OCI-LY3 (cell line): ENCODE results near the gene IGFN1.

Experiments used
- H2AFZ ChIP-seq: fragments of 200-600, 300-600 bp; shearing (Covaris generic); 2 replicates; pipeline ENCODE4 v1.6.0; 2014; ENCODE audit warnings: antibody characterized with exemption, low read depth, low read length
- H3K27ac ChIP-seq: fragments of 200-600, 300-600 bp; sonication (generic); 2 replicates; pipeline ENCODE4 v1.5.1; 2014; ENCODE audit warnings: mild to moderate bottlenecking, low read length, moderate library complexity, mixed read lengths
- H3K27me3 ChIP-seq: fragments of 200-600, 300-600 bp; sonication (generic); 2 replicates; pipeline ENCODE4 v1.6.1; 2014; ENCODE audit warnings: low read depth, low read length, mixed read lengths
- H3K36me3 ChIP-seq: fragments of 200-600, 300-600 bp; sonication (generic); replicated peaks from 2 replicates; pipeline ENCODE3; 2014; ENCODE audit warnings: low read depth, low read length, mixed read lengths
- H3K4me1 ChIP-seq: fragments of 300-600, 200-600 bp; sonication (generic); 2 replicates; pipeline ENCODE4 v1.6.1; 2014; ENCODE audit warnings: low read length, mixed read lengths
- H3K4me2 ChIP-seq: fragments of 200-600, 300-600 bp; sonication (generic); 2 replicates; pipeline ENCODE4 v1.6.1; 2014; ENCODE audit warnings: low read length, mixed read lengths
- H3K4me3 ChIP-seq: fragments of 300-600, 200-600 bp; sonication (generic); 2 replicates; pipeline ENCODE4 v1.5.1; 2014; ENCODE audit warnings: antibody characterized with exemption, mild to moderate bottlenecking, low read length, moderate library complexity
- H3K79me2 ChIP-seq: fragments of 300-600, 200-600 bp; shearing (Covaris generic); 2 replicates; pipeline ENCODE4 v1.6.1; 2014; ENCODE audit warnings: mild to moderate bottlenecking, low read length, mixed read lengths
- H3K9ac ChIP-seq: fragments of 300-600, 200-600 bp; shearing (Covaris generic); 2 replicates; pipeline ENCODE4 v1.6.0; 2014; ENCODE audit warnings: mild to moderate bottlenecking, low read length, moderate library complexity
- H3K9me3 ChIP-seq: fragments of 200-600, 300-600 bp; shearing (Covaris generic); 2 replicates; pipeline ENCODE4 v1.6.1; 2014; ENCODE audit warnings: low read length, mixed read lengths; ENCODE audit not compliant: insufficient read depth
- H4K20me1 ChIP-seq: fragments of 200-600, 300-600 bp; sonication (generic); 2 replicates; pipeline ENCODE4 v1.6.1; 2016; ENCODE audit warnings: low read length, mixed read lengths; ENCODE audit not compliant: insufficient read depth
- EZH2phosphoT487 ChIP-seq: fragments of 200-600 bp; shearing (Covaris generic); IDR thresholded peaks from 2 replicates; pipeline ENCODE4 v1.6.1; 2018; ENCODE audit warnings: antibody characterized with exemption, mixed run types, low read depth
- TF ChIP-seq, protein P1 (sequence below): fragments of 200-600, 300-600 bp; sonication (generic); IDR thresholded peaks from 2 replicates; pipeline ENCODE4 v1.5.1; 2014; ENCODE audit warnings: antibody characterized with exemption, low read length, low read depth

IGFN1 gene

DNA sequence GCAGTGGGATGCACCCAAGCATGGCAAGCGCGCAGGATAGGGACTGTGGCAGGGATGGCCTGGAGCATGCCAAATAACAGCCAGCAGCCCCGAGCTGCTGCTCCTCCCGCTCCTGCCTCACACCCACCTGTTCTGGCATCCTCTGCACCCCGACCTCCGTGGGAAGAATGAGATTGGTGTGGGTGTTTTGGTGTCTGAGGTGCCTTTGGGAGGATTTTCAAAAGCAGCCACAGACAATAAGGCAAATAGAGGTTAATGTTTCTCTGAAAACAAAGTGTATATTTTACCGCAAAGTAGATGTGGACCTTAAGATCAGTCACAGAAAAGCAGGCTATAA, 35.5 kb downstream of the IGFN1 start:
- H3K27ac ChIP-seq: no peak overlapping the region
- H4K20me1 ChIP-seq: no peaks in the 10 kb centered on the region
- peaks cover 22% of the 10 kb centered on the region for H3K27me3 ChIP-seq
- no peak overlapping the region for H3K4me3 ChIP-seq
- H3K9me3 ChIP-seq: no peaks in the 10 kb centered on the region
- no peak overlapping the region for H2AFZ ChIP-seq
- H3K9ac ChIP-seq: no peak overlapping the region
- no peaks in the 10 kb centered on the region for H3K79me2 ChIP-seq
- H3K4me2 ChIP-seq: no peak overlapping the region
- no peaks in the 10 kb centered on the region; the same call in 1 of the 2 replicates for H3K4me1 ChIP-seq
- TF ChIP-seq, protein P1, sequence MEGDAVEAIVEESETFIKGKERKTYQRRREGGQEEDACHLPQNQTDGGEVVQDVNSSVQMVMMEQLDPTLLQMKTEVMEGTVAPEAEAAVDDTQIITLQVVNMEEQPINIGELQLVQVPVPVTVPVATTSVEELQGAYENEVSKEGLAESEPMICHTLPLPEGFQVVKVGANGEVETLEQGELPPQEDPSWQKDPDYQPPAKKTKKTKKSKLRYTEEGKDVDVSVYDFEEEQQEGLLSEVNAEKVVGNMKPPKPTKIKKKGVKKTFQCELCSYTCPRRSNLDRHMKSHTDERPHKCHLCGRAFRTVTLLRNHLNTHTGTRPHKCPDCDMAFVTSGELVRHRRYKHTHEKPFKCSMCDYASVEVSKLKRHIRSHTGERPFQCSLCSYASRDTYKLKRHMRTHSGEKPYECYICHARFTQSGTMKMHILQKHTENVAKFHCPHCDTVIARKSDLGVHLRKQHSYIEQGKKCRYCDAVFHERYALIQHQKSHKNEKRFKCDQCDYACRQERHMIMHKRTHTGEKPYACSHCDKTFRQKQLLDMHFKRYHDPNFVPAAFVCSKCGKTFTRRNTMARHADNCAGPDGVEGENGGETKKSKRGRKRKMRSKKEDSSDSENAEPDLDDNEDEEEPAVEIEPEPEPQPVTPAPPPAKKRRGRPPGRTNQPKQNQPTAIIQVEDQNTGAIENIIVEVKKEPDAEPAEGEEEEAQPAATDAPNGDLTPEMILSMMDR: no peak
- TF ChIP-seq EZH2phosphoT487: no peak
- H3K36me3 ChIP-seq: no peaks in the 10 kb centered on the region

DNA sequence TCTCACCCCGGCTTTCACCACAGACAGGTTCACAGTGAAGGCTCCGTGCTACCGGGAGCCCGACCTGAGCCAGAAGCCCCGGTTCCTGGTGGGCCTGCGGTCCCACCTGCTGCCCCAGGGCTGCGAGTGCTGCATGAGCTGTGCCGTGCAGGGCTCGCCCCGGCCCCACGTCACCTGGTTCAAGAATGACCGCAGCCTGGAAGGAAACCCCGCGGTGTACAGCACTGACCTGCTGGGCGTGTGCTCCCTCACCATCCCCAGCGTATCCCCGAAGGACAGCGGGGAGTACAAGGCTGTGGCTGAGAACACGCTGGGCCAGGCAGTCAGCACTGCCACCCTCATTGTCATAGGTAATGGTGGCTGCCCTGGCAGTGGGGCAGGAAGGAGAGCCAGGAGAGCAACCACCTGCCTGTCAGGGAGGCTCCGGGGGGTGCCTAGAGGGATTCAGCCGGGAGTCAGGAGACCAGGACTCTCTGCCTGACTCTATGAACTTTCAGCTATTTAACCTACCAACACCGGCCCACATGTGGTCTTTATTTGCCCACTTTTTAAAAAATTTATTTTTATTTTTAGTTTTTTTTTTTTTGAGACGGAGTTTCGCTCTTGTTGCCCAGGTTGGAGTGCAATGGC, 36.4 kb downstream of the IGFN1 start:
- peaks cover 22% of the 10 kb centered on the region for H3K27me3 ChIP-seq

DNA sequence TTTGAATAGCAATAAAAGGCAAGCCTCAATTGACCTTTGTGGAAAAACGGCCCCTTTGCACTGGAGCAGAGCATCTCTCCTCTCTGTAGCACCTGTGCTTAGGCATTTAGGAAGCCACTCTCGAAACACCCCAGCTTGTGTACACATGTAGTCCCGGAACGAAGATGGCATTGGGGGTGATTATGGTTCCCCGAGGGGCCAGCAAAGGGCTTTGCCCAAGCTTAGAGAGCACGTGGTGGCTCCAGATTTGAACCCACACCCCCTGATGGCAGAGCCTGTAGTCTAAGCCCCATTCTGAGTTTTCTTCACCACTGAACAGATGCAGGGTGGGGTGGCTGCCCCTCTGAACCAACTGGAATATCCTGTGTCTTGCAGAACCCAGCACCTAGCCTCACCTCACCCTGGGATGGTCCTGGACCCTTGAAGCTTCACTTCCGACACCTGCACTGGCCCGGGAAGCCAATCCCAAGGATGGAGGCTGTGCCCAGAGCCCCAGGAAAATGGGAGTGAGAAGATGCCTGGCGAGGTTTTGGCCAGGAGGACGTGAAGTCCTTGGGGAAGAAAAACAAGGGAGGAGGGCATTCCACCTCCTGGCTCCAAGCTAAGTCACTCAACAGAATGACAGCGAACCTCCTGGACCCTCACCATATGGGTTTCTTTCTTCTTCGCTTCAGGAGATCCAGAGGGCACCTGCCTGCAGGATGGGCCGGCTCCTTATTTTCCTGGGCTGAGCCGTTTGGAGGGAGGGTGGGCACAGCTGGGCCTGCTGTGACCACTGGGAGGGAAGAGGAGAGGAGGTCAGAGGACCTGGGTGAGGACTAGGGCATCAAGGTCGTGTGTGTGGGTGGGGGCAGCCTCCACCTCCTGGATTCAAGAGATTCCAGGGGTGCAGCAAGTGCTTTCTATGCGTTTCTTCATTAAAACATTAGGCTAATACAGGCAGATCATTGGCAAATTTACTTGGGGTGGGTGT, 37.7 kb downstream of the IGFN1 start:
- Histone ChIP-seq H3K27ac (no peak overlapping the region), H3K36me3 (no peaks in the 10 kb centered on the region), H3K9me3 (no peaks in the 10 kb centered on the region), H4K20me1 (no peaks in the 10 kb centered on the region), H3K27me3 (peaks cover 24% of the 10 kb centered on the region), H3K9ac (no peak overlapping the region), H2AFZ (no peak overlapping the region), H3K79me2 (no peaks in the 10 kb centered on the region), H3K4me1 (no peaks in the 10 kb centered on the region), H3K4me2 (no peak overlapping the region), H3K4me3 (no peak overlapping the region)
- TF ChIP-seq EZH2phosphoT487: no peak

More for the DNA sequence above, 36.4 kb downstream of the IGFN1 start:
- Histone ChIP-seq H3K9me3 (no peaks in the 10 kb centered on the region), H3K9ac (no peak overlapping the region), H3K27ac (no peak overlapping the region), H3K79me2 (no peaks in the 10 kb centered on the region), H3K36me3 (no peaks in the 10 kb centered on the region), H3K4me3 (no peak overlapping the region), H4K20me1 (no peaks in the 10 kb centered on the region), H3K4me2 (no peak overlapping the region), H2AFZ (no peak overlapping the region), H3K4me1 (no peaks in the 10 kb centered on the region; the same call in 1 of the 2 replicates)
- no peak for TF ChIP-seq EZH2phosphoT487
- TF ChIP-seq, protein P1: no peak

DNA sequence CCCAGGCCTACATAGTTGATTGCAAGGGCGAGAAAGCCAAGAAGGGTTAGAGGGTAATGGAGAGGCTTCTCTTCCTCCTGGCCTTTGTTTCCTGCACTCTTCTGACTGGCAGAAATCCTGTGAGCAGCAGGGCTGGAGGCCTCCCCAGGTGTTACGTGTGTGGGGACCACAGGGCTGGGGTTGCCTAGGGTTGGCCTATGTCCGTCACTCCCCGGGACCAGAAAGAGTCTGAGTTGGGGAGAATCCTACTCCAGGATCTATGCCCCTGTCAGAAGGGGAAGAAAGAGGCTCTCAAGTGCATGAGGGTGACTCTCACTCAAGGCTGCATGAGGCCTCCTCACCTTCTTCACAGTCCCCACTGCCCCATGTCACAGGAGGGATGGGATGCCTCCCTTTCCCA, 38.5 kb downstream of the IGFN1 start:
- no peak overlapping the region for H3K4me2 ChIP-seq
- H3K4me1 ChIP-seq: no peaks in the 10 kb centered on the region
- no peaks in the 10 kb centered on the region for H4K20me1 ChIP-seq
- no peak overlapping the region for H3K27ac ChIP-seq
- no peaks in the 10 kb centered on the region for H3K36me3 ChIP-seq
- peaks cover 29% of the 10 kb centered on the region for H3K27me3 ChIP-seq
- H3K4me3 ChIP-seq: no peak overlapping the region
- H3K9ac ChIP-seq: no peak overlapping the region
- no peaks in the 10 kb centered on the region for H3K79me2 ChIP-seq
- no peaks in the 10 kb centered on the region for H3K9me3 ChIP-seq
- TF ChIP-seq EZH2phosphoT487: no peak
- TF ChIP-seq, protein P1: no peak
- no peak overlapping the region for H2AFZ ChIP-seq
